Upper lobe of left lung (tissue), 4 donors: ENCODE measurements around the gene PDE4D.

Source experiments
- CTCF ChIP-seq, 6 experiments: fragments of 450-650 bp in 4 of 6; fragments of 200-600 bp in 2 of 6; sonication (generic) in 2 of 6; IDR thresholded peaks; one replicate each; pipeline ENCODE4 v1.5.1; 2016 to 2019; ENCODE audit warnings: antibody characterized with exemption in 6 of 6
- POLR2A ChIP-seq, 4 donors: fragments of 450-650 bp; IDR thresholded peaks; one replicate each; pipeline ENCODE4 v1.5.1; 2016 to 2017; ENCODE audit warnings: antibody characterized with exemption in 4 of 4, mild to moderate bottlenecking in 2 of 4
- POLR2AphosphoS5 ChIP-seq, 2 donors: sonication (generic); formaldehyde crosslinking; IDR thresholded peaks; one replicate each; pipeline ENCODE4 v1.5.1; 2017; ENCODE audit warnings: antibody characterized with exemption in 2 of 2

DNA sequence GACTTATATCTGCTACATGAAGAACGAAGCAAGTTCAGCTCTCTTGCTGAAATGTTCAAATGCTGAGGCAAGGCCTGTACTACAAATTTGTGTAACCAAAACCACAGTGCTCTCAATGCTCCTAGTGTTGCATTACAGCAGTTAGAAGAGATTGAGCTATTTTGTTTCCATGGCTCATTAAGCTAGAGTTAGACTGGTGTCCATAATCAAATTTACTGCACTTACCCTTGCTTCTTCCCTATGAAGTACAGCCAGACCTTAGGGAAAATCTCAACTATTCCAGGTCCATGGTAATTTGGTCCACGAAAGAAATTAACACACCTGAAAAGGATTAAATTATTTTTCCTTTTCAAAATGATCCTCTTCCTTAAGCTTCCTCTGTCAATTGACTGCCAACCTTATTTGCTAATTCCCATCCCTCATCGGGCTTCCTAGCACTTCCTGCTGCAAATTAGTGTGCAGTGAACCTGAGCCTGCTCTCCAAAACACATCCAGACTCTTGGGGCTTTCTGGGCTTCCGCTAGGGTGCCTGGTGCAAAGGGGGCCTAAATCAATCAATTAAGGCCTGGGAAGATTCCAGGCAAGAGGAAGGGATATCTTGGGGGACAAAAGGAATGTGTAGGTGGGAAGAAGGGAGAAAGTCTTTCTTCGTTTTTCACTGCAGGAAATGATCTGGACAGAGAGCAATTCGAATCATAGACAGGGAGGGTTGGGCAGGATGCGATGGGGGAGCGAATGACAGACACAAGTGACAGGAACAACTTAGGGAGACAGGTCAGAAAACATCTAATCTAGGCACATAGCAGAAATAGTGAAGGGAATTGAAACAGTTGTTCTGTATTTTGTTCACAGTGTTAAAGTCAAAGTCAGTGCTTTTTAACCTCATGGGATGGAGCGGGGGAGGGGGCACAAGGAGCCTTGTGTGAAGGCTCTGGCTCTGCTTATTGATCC lies 768.2 kb downstream of the PDE4D start:
- TF ChIP-seq CTCF (IDR thresholded peaks at IDR 0.05): no peak
- TF ChIP-seq POLR2A (IDR thresholded peaks at IDR 0.05): no peak
- no peak for TF ChIP-seq POLR2AphosphoS5 (IDR thresholded peaks at IDR 0.05)
